GM10266 (cell line): ENCODE data around the gene TMEM54.

Experiments
- DNase-seq: peaks from one replicate; pipeline ENCODE4 v3.0.0; 2012; ENCODE audit errors: extremely low spot score
- CTCF ChIP-seq: IDR thresholded peaks from 2 replicates; pipeline ENCODE4 v1.5.1; 2012; ENCODE audit warnings: mild to moderate bottlenecking, low read depth; ENCODE audit not compliant: control insufficient read depth, insufficient read depth; ENCODE audit errors: missing control alignments

TMEM54 gene

DNA sequence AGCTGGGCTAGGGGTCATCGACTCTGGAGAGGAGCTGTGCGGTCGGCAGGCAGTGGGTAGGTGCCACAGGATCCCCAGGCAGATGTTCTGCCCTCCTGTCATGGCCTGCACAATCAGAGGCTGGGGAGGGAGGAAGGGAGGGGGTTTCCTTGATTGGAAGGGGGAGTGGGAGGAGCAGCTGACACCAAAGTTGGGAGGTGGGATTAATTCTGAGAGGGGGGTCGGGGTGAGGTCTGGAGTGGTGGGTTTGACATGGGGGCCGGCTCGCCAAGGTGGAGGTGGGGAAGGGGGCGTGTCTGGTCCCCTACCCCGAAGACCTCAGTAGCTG is 15.5 kb downstream of the TMEM54 start:
- no peak for DNase-seq
- no peak for TF ChIP-seq CTCF

DNA sequence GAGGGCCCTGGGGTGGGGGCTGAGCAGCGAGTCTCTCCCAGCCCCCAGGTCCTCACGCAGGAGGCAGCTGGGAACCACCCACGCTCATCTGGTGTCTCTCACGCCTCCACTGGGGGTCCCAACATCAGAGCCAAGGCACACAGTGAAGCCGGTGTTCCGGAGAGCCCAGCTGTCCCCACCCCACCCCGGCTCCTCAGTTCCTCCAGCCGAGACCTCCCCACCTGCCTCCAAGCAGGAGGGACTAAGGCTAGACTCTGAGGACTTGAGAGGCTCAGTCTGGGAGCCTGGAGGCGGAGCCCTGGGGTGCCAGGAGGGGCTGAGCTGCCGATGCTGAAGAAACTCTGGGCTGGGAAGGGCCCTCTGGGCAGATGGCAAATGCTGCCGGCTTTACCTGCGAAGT is 16.5 kb downstream of the TMEM54 start:
- no peak for TF ChIP-seq CTCF
- DNase-seq, result no peak

GRCh38 chr1:32884032-32884372 is 17.2 kb downstream of the TMEM54 start:
- DNase-seq, result no peak
- no peak for TF ChIP-seq CTCF

DNA sequence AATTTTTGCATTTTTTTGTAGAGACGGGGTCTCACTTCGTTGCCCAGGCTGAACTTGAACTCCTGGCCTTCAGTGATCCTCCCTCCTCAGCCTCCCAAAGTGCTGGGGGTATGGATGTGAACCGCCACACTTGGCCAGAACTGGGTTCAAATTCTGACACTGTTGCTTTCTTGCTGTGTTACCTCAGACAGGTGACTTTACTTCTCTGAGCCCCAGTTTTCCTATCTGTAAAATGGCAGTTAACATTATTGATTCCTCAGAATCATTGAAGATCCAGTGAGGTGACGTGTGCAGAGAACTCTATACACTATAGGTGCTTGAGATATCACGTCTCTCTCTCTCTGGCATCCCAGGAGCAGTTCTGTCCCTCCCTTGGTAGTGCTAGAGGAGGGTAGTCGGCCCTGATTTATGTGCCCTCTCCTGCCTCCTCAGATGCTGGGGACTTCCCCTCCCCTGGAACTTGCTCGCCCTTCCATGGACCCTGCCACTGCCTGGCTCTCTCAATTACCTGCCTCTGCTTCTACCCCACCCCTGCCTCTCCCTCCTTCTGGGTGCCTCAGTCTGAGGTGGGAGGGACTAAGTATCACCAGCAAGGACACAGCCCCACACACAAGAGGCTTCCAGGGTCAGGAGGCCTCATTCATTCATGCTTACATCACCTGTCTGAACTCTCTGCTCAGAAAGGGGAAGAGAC is 17.7 kb downstream of the TMEM54 start:
- DNase-seq, result no peak
- TF ChIP-seq CTCF, result no peak

DNA sequence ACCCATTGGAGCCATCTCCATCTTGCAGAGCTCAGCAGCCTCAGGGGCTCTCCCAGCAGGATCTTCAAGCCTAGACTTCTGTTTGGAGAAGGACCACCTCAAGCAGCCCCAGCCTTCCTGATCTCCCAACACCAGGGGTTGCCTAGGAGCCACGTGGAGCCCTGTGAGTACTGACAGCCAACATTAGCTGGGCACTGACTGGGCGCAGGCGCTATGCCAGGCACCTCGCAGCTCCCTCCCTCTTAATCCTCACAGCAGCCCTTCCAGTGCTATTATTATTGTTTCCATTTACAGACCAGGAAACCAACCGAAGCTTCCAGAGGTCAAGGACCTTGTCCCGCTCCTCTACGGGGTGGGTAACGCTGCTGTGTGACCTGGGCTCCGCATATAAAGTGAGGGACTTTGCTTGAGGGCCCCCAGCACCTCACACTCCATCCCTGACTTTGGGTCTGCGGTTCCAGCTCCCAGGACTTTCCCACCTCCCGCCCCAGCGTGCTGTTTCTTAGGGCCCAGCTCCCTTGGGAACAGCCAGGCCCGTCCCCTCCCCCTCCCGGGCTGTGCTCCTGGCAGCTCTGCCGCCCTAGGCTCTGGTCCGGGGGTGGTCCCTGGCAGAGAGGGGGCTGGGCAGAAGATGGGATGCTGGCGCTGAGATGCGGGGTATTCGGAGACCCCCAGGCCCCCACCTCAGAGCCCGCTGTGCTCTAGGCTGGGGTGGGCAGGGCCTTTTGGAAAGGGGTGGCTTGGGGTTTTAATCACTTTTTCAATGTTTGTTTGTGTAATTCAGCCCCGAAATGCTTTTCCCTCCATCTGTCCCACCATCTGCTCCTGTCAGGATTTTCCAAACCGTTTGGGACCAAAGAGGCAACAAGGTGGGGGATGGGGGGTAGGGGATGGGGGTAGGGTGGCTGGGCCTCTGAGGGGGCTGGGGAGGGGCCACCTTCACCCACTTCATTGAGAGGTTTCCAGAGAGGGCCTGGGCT is 19.0 kb downstream of the TMEM54 start:
- no peak for TF ChIP-seq CTCF
- DNase-seq, result no peak

DNA sequence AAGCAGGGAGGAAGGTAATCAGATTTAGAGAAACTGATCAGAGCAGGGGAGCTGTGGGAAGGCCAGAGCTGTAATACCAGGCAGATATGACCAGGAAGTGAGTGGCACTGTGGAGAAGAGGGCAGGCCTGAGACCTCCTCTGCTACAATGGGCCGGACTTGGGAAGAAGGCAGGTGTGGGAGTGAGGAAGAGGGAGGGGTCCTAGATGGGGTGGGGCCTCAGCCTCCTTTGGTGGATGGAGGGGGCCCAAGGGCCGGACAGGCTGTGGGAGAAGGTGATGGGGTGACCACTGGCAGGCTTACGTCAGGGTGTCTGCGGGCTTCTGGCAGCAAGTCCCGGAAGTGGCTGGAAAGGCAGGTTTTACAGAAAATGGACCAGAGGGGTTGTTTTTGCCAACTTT is 19.9 kb downstream of the TMEM54 start:
- no peak for TF ChIP-seq CTCF
- DNase-seq, result no peak

GRCh38 chr1:32878637-32879041 is 22.6 kb downstream of the TMEM54 start:
- no peak for DNase-seq
- TF ChIP-seq CTCF, result no peak
